AG09319 (cell line): ENCODE data around the gene TMEM184A.

Source experiments
- DNase-seq: peaks from one replicate; pipeline ENCODE4 v3.0.0-alpha.2; 2010; ENCODE audit warnings: low read depth; ENCODE audit errors: extremely low read depth
- TF ChIP-seq, protein P1 (sequence below): IDR thresholded peaks from 2 replicates; pipeline ENCODE4 v1.5.1; 2011; ENCODE audit warnings: low read depth, mild to moderate bottlenecking, inconsistent platforms, low read length, moderate library complexity

Gene TMEM184A

DNA sequence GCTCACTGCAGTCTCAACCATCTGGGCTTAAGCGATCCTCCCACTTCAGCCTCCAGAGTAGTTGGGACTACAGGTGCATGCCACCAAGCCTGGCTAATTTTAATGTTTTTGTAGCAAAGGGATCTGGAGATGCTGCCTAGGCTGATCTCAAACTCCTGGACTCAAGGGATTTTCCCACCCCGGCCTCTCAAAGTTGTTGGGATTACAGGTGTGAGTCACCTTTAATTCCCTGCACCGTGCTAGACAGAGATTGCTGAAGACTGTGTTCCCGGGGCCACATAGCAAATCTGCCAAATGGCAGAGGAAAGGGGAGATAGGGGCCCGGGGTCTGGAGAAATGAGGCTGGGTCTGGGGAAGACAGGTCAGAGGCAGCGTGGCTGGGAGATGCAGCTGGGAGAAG is 34.5 kb upstream of the TMEM184A start:
- no peak for DNase-seq
- TF ChIP-seq, protein P1, sequence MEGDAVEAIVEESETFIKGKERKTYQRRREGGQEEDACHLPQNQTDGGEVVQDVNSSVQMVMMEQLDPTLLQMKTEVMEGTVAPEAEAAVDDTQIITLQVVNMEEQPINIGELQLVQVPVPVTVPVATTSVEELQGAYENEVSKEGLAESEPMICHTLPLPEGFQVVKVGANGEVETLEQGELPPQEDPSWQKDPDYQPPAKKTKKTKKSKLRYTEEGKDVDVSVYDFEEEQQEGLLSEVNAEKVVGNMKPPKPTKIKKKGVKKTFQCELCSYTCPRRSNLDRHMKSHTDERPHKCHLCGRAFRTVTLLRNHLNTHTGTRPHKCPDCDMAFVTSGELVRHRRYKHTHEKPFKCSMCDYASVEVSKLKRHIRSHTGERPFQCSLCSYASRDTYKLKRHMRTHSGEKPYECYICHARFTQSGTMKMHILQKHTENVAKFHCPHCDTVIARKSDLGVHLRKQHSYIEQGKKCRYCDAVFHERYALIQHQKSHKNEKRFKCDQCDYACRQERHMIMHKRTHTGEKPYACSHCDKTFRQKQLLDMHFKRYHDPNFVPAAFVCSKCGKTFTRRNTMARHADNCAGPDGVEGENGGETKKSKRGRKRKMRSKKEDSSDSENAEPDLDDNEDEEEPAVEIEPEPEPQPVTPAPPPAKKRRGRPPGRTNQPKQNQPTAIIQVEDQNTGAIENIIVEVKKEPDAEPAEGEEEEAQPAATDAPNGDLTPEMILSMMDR = no peak

DNA sequence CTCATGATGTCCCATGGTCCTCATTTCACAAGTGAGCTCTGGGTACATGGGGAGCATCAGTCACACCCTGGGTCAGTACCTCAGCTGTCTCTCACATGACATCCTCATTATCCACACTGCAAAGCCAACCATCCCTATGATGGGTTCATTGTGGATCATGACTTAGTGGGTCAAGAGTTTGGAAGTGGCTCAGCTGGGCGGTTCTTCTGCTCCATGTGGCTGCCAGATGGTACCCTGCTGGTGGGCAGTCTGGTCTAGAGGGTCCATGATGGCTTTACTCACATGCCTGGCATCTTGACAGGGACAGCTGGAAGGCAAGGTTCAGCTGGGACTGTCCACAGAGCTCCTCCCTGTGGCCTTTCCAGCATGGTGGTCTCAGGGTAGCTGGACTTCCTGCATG is 33.0 kb upstream of the TMEM184A start:
- TF ChIP-seq, protein P1 = no peak
- no peak for DNase-seq

DNA sequence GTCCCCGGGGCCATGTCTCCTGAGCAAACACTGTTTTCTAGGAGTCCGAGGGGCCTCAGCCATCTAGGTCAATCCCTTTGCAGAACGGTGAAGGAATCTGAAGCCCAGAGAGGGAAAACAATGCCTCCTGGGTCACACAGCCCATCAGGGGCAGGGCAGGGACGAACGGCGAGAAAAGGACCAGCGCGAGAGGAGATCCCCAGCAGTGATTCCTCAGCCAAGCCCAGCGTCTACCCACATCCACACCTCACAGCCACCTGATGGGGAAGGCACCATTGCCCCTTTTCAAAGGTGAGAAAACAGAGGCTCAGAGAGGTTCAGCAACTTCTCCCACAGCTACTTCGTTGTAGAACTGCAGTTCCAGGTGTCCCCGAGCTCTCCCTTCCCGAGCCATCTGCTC is 31.7 kb upstream of the TMEM184A start:
- DNase-seq = no peak
- TF ChIP-seq, protein P1 = no peak

DNA sequence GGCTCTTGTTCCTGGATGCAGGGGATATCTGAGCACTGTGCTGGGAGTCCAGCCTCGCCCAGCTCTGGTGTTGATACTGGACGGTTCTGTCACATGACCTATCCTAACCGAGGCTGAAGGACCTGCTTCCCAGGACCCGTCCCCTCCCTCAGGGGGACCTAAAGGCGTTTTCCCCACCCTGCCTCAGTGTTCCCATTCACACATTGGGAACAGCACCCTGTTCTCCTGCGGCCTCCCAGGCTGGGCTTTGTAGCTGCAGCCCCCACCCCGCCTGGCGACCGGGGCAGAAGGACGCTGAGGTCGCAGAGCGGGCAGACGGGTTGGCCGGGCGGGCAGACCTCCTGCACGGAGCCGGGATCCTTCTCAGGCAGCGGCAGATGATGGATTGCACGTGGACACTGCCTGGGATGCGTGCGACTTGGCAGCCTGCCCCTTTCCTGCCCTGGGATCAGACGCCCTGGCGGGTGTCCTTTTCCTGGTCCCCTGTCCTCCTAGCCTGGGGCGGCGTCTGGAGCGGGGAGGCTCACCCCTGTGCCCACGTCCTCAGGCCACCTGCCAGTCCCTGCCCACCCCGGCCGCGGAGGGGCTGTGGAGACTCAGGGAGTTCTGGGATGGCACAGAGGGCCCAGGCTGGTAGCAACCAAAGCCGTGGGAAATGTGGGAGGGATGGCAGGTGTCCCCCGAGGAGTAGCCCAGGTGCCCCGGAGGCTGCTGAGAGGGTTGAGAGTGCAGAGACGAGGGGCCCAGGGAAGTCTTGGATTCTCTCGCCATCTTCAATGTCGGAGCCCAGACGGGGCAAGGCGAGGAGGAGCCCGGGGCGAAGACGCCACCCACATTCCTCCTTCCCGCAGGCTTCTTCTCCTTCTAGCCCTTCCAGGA is 31.1 kb upstream of the TMEM184A start:
- TF ChIP-seq, protein P1 = no peak
- no peak for DNase-seq

DNA sequence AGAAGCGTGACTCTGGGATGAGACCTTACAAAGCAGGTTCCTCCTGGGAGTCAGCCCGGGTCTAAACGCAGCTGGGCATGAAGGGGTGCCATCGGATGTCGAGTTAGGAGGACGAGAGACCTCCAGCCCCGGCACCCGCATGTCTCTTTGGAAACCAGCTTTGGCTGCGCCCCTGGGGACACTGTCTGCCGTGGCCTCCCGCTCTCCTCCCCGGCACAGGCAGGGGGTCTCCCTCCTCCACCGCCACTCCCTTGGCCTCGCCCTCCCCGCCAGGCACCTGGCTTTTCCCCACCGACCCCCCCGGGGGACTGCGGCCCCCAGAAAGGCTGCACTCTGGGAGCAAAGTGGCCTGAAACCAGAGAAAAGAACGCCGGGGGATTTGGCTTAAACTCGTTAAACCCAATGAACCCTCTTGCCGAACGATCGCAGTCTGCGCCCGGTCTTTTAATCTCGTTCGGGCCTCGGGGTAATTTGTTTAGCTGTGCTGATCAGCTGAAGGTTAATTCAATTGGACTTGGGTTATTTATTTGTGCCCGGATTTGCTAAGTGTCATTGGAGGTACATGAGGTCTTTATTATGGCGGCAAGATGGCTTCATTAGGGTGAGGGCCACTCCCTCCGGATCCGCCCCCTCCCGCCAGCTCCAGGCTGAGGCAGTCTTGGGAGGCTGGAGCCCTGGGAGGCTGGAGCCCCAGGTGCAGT is 30.3 kb upstream of the TMEM184A start:
- TF ChIP-seq, protein P1 = no peak
- DNase-seq = no peak

DNA sequence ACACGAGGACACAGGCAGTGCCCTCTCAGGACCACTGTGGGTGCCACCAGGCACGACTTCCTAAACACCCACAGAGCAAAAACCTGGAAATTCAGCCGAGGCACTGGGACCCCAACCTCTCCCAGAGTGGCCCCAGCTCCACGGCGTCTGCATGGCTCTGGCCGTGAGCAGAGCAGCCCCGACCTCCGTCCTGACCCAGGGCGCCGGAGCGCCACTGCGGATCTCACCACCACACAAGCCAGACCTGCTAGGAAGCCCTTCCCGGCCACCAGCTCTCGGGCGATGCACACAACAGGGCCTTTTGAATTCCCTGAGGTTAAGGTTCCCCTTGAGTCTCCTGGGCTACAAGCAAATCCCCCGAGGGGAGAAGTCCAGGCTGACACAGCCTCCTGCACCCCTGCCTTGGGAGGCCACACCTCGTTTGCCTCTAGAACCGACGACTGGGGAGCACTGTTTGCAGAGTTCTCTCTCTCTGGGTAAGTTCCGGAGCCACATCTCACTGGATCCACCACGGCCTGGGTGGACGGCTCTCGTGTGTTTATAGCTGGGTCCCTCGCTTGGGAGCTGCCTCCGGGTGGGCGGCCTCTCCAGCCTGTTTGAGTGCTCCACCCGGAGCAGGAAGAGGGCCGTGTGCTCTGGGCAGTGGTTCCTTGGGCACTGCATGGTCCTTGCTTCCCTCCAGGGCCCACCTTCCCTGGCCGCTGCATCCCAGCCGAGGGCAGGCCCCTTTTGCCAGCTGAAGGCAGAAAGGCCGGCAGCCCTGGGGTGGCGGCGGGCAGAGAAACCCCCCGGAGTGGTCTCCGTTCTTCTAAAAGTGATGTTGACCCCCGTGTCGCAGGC is 29.4 kb upstream of the TMEM184A start:
- DNase-seq = no peak
- TF ChIP-seq, protein P1 = no peak
